Heart left ventricle (tissue), 13 donors: ENCODE measurements around the gene SEC31A.

ENCODE experiments used
- POLR2A ChIP-seq, 2 donors: fragments of 450-650 bp; IDR thresholded peaks; one replicate each; pipeline ENCODE4 v1.6.1; 2017; ENCODE audit warnings: antibody characterized with exemption in 2 of 2, mild to moderate bottlenecking in 2 of 2, moderate library complexity in 2 of 2
- TF ChIP-seq, protein P1 (sequence below), 12 donors: fragments of 200-600 bp; sonication (generic) in 4 of 12; IDR thresholded peaks; one replicate each; pipeline versions ENCODE4 v1.5.0 to v1.8.0; 2018 to 2022; ENCODE audit warnings: antibody characterized with exemption in 12 of 12, mild to moderate bottlenecking in 5 of 12
- donor health status: ischemic (EF 13 %, LVEDD 7.1; RV severe dilation, severe dysfunction).
- donor health status: DM: no; HTN: yes; CAD: no.
- donor health status: DM: no; HTN: no; CAD: no.
- donor health status: ischemic (EF 25% LVEDD 6.9; RV normal size, moderate dysfunction).
- donor health status: ischemic (EF 25% LVEDD 5.7; RV mildly dilated, moderate dysfunction).
- donor health status: ischemic (EF 35%, LVEDD 5.7; RV mildly dilated, moderate dysfunction).
- donor health status: nonischemic (EF 11% LVEDD 7.7; RV severe dilation, severe dysfunction).
- donor health status: DM: yes; HTN: yes; CAD: no.
- donor health status: PGD.
- donor health status: ischemic (EF 29% LVEDD 5.4; RV normal size, mild dysfunction).
- donor health status: nonischemic (EF 23%, LVEDD 6.1; RV moderate dilation, normal function).

DNA sequence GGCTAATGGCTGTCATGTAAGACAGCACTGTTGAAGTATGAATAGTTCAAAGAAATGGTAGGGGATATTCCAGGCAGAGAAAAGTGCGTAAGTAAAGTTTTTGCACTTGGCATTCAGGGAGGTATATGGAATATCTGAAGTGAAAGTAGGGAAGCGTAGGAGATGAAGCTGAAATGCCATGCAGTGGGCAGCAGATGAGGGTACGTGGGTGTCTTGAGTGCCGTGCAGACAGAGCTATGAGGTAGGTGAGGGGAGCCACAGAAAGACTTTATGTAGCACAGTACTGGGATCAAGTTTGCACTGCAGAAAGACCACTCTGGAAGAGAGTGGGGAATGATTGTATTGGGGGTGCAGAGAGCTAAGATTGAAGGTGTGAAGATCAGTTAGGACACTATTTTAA lies 87.2 kb downstream of the SEC31A start:
- TF ChIP-seq, protein P1, sequence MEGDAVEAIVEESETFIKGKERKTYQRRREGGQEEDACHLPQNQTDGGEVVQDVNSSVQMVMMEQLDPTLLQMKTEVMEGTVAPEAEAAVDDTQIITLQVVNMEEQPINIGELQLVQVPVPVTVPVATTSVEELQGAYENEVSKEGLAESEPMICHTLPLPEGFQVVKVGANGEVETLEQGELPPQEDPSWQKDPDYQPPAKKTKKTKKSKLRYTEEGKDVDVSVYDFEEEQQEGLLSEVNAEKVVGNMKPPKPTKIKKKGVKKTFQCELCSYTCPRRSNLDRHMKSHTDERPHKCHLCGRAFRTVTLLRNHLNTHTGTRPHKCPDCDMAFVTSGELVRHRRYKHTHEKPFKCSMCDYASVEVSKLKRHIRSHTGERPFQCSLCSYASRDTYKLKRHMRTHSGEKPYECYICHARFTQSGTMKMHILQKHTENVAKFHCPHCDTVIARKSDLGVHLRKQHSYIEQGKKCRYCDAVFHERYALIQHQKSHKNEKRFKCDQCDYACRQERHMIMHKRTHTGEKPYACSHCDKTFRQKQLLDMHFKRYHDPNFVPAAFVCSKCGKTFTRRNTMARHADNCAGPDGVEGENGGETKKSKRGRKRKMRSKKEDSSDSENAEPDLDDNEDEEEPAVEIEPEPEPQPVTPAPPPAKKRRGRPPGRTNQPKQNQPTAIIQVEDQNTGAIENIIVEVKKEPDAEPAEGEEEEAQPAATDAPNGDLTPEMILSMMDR (IDR thresholded peaks at IDR 0.05), result no peak
- TF ChIP-seq POLR2A (IDR thresholded peaks at IDR 0.05), result no peak
